Prostate gland (tissue), 2 donors: Measurements from ENCODE around the gene RORB. TPM values are rescaled to one million over a fixed set of nuclear protein-coding genes. Genes with fewer than 3 reads are reported as not detected.

Source experiments
- DNase-seq: peaks from one replicate; pipeline ENCODE4 v3.0.0-alpha.2; 2019; ENCODE audit warnings: low spot score
- H3K27ac ChIP-seq, 2 donors: fragments of 200-600 bp; sonication (generic); 2 replicates each; pipeline ENCODE4 v1.5.1; 2017 to 2019
- H3K27me3 ChIP-seq: fragments of 200-600 bp; sonication (generic); replicated peaks from 2 replicates; pipeline ENCODE4 v1.5.1; 2019; ENCODE audit not compliant: insufficient read depth
- H3K36me3 ChIP-seq, 2 donors: fragments of 200-600 bp; sonication (generic); 1 replicate in 1 of 2; 2 replicates in 1 of 2; pipeline versions ENCODE4 v1.5.1 to v1.8.1; 2017 to 2019
- H3K4me1 ChIP-seq: fragments of 200-600 bp; sonication (generic); replicated peaks from 2 replicates; pipeline ENCODE4 v1.5.1; 2019
- H3K4me3 ChIP-seq, 2 donors: fragments of 200-600 bp; sonication (generic); 2 replicates each; pipeline ENCODE4 v1.5.1; 2017 to 2019
- H3K9me3 ChIP-seq: fragments of 200-600 bp; sonication (generic); 2 replicates; pipeline ENCODE4 v1.5.1; 2017
- POLR2A ChIP-seq: fragments of 450-650 bp; IDR thresholded peaks from one replicate; pipeline ENCODE4 v1.6.1; 2016; ENCODE audit warnings: antibody characterized with exemption, mild to moderate bottlenecking
- POLR2AphosphoS5 ChIP-seq: sonication (generic); formaldehyde crosslinking; IDR thresholded peaks from one replicate; pipeline ENCODE4 v1.6.1; 2017; ENCODE audit warnings: antibody characterized with exemption
- WGBS: methylation state at CpG from one replicate; pipeline ENCODE4 v1.1.5; 2018; 5-methylcytosine and 5-hydroxymethylcytosine counted together
- intact Hi-C: fragments of 100-400 bp; cut with DNase I; formaldehyde crosslinking; loops from one replicate; pipeline ENCODE4 v1.14.2; 2022
- total RNA-seq, 2 donors: library from RNA; depleted of rRNA; stranded (reverse); fragments of >200 nt; gene quantifications; one replicate each; pipeline ENCODE4 v1.1.0, GENCODE V29; 2016
- TF ChIP-seq, protein P1 (sequence below), 4 experiments: fragments of 200-600 bp in 2 of 4; fragments of 450-650 bp in 2 of 4; sonication (generic) in 2 of 4; IDR thresholded peaks; 1 replicate in 3 of 4; 2 replicates in 1 of 4; pipeline ENCODE4 v1.5.1; 2016 to 2019; ENCODE audit warnings: antibody characterized with exemption in 4 of 4, mild to moderate bottlenecking in 2 of 4, moderate library complexity in 2 of 4

The RORB gene
- total RNA-seq, 2 donors from 2014 or later: 1.4 to 1.7 TPM

GRCh38 chr9:74719306-74719705 is 222.2 kb downstream of the RORB start:
- Histone ChIP-seq H3K4me1 (no peaks in the 10 kb centered on the region), H3K36me3 (no peaks in the 10 kb centered on the region), H3K9me3 (no peaks in the 10 kb centered on the region), H3K27ac (no peak overlapping the region), H3K4me3 (no peak overlapping the region), H3K27me3 (no peaks in the 10 kb centered on the region)
- no peak for TF ChIP-seq POLR2AphosphoS5
- TF ChIP-seq, protein P1, sequence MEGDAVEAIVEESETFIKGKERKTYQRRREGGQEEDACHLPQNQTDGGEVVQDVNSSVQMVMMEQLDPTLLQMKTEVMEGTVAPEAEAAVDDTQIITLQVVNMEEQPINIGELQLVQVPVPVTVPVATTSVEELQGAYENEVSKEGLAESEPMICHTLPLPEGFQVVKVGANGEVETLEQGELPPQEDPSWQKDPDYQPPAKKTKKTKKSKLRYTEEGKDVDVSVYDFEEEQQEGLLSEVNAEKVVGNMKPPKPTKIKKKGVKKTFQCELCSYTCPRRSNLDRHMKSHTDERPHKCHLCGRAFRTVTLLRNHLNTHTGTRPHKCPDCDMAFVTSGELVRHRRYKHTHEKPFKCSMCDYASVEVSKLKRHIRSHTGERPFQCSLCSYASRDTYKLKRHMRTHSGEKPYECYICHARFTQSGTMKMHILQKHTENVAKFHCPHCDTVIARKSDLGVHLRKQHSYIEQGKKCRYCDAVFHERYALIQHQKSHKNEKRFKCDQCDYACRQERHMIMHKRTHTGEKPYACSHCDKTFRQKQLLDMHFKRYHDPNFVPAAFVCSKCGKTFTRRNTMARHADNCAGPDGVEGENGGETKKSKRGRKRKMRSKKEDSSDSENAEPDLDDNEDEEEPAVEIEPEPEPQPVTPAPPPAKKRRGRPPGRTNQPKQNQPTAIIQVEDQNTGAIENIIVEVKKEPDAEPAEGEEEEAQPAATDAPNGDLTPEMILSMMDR (IDR thresholded peaks at IDR 0.05): no peak
- TF ChIP-seq POLR2A: no peak
- DNase-seq: no peak
- 92% methylated on average over 1 of the region's 1 CpG for WGBS
- intact Hi-C loops: no loop called here

- H3K27ac ChIP-seq: no peak overlapping the region
- no peaks in the 10 kb centered on the region for H3K9me3 ChIP-seq
- H3K4me3 ChIP-seq: no peak overlapping the region
- no peaks in the 10 kb centered on the region for H3K27me3 ChIP-seq
- 51% methylated on average over 5 of the region's 5 CpGs for WGBS
- intact Hi-C loops: no loop called here
- no peaks in the 10 kb centered on the region for H3K4me1 ChIP-seq
- no peak for DNase-seq
- H3K36me3 ChIP-seq: no peaks in the 10 kb centered on the region
- TF ChIP-seq, protein P1 (IDR thresholded peaks at IDR 0.05): no peak
- TF ChIP-seq POLR2A: no peak
- no peak for TF ChIP-seq POLR2AphosphoS5
These were observed 224.8 kb downstream of the RORB start for GRCh38 chr9:74721696-74722660.

DNA sequence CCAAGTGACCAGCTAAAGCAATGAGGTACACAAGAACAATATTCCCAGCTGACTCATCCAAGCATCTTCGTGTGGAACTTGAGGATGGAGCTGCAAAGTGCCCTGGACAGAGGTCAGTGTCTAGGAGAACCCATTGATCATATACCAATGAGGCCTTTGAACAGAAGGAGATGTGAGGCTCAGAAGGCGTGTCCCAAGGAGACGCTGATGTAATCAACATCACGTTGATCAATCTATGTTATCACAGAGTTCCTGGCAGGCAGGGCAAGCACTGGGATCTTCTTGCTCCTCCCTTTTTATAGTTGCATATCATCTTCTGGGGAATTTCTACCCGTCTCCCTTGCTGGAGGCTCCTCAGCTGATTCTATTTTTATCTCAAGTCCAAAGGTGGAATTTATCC is 227.2 kb downstream of the RORB start:
- Histone ChIP-seq H3K4me3 (no peak overlapping the region), H3K9me3 (no peaks in the 10 kb centered on the region), H3K36me3 (no peaks in the 10 kb centered on the region), H3K27ac (no peak overlapping the region), H3K27me3 (no peaks in the 10 kb centered on the region), H3K4me1 (no peaks in the 10 kb centered on the region)
- no peak for DNase-seq
- WGBS: 87% methylated on average over 5 of the region's 5 CpGs
- intact Hi-C loops: no loop called here
- no peak for TF ChIP-seq POLR2AphosphoS5
- TF ChIP-seq, protein P1 (IDR thresholded peaks at IDR 0.05): no peak
- no peak for TF ChIP-seq POLR2A

GRCh38 chr9:74726581-74726980 is 229.4 kb downstream of the RORB start:
- no peak for TF ChIP-seq POLR2A
- TF ChIP-seq, protein P1 (IDR thresholded peaks at IDR 0.05): no peak
- no peak for TF ChIP-seq POLR2AphosphoS5
- no peaks in the 10 kb centered on the region for H3K36me3 ChIP-seq
- no peak for DNase-seq
- intact Hi-C loops: no loop called here
- H3K27ac ChIP-seq: no peak overlapping the region
- H3K9me3 ChIP-seq: no peaks in the 10 kb centered on the region
- no peaks in the 10 kb centered on the region for H3K4me1 ChIP-seq
- no peaks in the 10 kb centered on the region for H3K27me3 ChIP-seq
- WGBS: 100% methylated on average over 3 of the region's 3 CpGs
- no peak overlapping the region for H3K4me3 ChIP-seq

DNA sequence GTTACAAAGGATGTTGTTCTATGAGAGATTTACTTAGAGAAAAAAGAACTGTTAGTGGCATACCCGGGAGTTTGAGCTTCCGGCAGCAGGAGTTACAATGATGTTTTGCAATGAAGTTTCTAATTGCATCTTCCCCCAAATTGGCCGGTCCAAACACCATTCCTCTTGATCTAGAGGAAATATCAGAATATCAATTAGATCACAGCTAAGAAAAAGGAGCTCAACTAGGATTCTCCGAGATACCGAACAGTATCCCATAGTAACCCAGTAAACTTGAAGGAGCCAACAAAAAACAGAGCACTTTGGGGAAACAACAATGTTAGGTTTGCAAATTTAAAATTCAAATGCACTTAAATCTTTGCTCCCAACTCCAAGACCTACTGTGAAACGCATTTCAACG is 231.0 kb downstream of the RORB start:
- no peaks in the 10 kb centered on the region for H3K27me3 ChIP-seq
- intact Hi-C loops: no loop called here
- H3K9me3 ChIP-seq: no peaks in the 10 kb centered on the region
- WGBS: 82% methylated on average over 7 of the region's 7 CpGs
- H3K36me3 ChIP-seq: no peaks in the 10 kb centered on the region
- no peak for DNase-seq
- no peak overlapping the region for H3K4me3 ChIP-seq
- TF ChIP-seq POLR2AphosphoS5 (no peak), POLR2A (no peak)
- TF ChIP-seq, protein P1 (IDR thresholded peaks at IDR 0.05): no peak
- no peak overlapping the region for H3K27ac ChIP-seq
- no peaks in the 10 kb centered on the region for H3K4me1 ChIP-seq
